Lower leg skin (tissue), 4 donors: ENCODE data around the gene RAD51B. TPM values are rescaled to one million over a fixed set of nuclear protein-coding genes. Genes with fewer than 3 reads are reported as not detected.

ENCODE experiments used
- DNase-seq, 2 donors: peaks; one replicate each; pipeline ENCODE4 v3.0.0-alpha.2; 2019; ENCODE audit warnings: low spot score in 2 of 2
- H3K4me3 ChIP-seq: fragments of 200-600 bp; sonication (generic); 2 replicates; pipeline ENCODE4 v1.5.1; 2017; ENCODE audit warnings: mild to moderate bottlenecking, low read depth; ENCODE audit not compliant: poor library complexity, severe bottlenecking
- POLR2A ChIP-seq, 2 donors: fragments of 450-650 bp; IDR thresholded peaks; one replicate each; pipeline ENCODE4 v1.6.1; 2016 to 2017; ENCODE audit warnings: antibody characterized with exemption in 2 of 2, mild to moderate bottlenecking in 1 of 2, moderate library complexity in 1 of 2
- WGBS, 2 donors: methylation state at CpG; one replicate each; pipeline ENCODE4 v1.1.5; 2018; 5-methylcytosine and 5-hydroxymethylcytosine counted together
- intact Hi-C: fragments of 100-400 bp; cut with DNase I; formaldehyde crosslinking; loops from one replicate; pipeline ENCODE4 v1.15.0; 2023; ENCODE audit warnings: low total_unique reads
- total RNA-seq, 4 donors: library from RNA; depleted of rRNA; stranded (reverse); fragments of >200 nt; gene quantifications; one replicate each; pipeline ENCODE4 v1.1.0, GENCODE V29; 2016
- TF ChIP-seq, protein P1 (sequence below), 3 donors: fragments of 450-650 bp; IDR thresholded peaks; one replicate each; pipeline ENCODE4 v1.5.1; 2016; ENCODE audit warnings: antibody characterized with exemption in 3 of 3, mild to moderate bottlenecking in 3 of 3, moderate library complexity in 2 of 3

RAD51B gene
- total RNA-seq, 4 donors from 2014 or later, result 6.1 to 27.2 (median 13.6) TPM

- intact Hi-C loops, result loop anchor here (10.0 kb wide), 1 partner anchor 74 kb away; no protein-coding TSS in a partner anchor
- no peak for DNase-seq
- no peak for TF ChIP-seq POLR2A (IDR thresholded peaks at IDR 0.05)
- TF ChIP-seq, protein P1, sequence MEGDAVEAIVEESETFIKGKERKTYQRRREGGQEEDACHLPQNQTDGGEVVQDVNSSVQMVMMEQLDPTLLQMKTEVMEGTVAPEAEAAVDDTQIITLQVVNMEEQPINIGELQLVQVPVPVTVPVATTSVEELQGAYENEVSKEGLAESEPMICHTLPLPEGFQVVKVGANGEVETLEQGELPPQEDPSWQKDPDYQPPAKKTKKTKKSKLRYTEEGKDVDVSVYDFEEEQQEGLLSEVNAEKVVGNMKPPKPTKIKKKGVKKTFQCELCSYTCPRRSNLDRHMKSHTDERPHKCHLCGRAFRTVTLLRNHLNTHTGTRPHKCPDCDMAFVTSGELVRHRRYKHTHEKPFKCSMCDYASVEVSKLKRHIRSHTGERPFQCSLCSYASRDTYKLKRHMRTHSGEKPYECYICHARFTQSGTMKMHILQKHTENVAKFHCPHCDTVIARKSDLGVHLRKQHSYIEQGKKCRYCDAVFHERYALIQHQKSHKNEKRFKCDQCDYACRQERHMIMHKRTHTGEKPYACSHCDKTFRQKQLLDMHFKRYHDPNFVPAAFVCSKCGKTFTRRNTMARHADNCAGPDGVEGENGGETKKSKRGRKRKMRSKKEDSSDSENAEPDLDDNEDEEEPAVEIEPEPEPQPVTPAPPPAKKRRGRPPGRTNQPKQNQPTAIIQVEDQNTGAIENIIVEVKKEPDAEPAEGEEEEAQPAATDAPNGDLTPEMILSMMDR (IDR thresholded peaks at IDR 0.05), result no peak
- 87 to 92% methylated on average over 5 of the region's 5 CpGs for WGBS, 2 donors
- H3K4me3 ChIP-seq, result no peak overlapping the region
Measured at GRCh38 chr14:68469208-68469713, 649.7 kb downstream of the RAD51B start.

DNA sequence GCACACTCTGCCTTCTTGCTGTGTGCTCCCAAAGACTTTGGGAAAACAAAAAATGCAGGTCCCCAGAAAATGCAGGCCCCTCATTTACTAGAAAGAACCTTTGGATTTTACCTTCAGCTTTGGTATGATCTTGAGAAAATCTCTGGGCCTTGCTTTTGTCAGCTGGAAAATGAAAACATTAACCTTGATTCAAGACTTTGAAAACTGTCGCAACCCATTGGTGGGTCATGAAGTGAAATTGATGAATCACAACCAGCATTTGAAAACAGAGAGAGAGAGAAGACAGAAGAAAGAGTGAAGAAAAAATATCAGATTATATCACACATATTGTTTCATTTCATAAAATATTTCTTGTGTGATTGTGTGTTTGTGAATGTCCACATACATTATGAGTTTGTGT, 650.8 kb downstream of the RAD51B start:
- intact Hi-C loops, result no loop called here
- TF ChIP-seq, protein P1 (IDR thresholded peaks at IDR 0.05), result no peak
- TF ChIP-seq POLR2A (IDR thresholded peaks at IDR 0.05), result no peak
- no peak for DNase-seq
- WGBS, 2 donors, result 97 to 100% methylated on average over 1 of the region's 1 CpG
- no peak overlapping the region for H3K4me3 ChIP-seq

GRCh38 chr14:68471029-68471963, 651.7 kb downstream of the RAD51B start:
- no peak overlapping the region for H3K4me3 ChIP-seq
- TF ChIP-seq, protein P1 (IDR thresholded peaks at IDR 0.05), result no peak
- no peak for TF ChIP-seq POLR2A (IDR thresholded peaks at IDR 0.05)
- WGBS, 2 donors, result 84 to 89% methylated on average over 11 to 12 of the region's 12 CpGs
- intact Hi-C loops, result no loop called here
- DNase-seq, result no peak

DNA sequence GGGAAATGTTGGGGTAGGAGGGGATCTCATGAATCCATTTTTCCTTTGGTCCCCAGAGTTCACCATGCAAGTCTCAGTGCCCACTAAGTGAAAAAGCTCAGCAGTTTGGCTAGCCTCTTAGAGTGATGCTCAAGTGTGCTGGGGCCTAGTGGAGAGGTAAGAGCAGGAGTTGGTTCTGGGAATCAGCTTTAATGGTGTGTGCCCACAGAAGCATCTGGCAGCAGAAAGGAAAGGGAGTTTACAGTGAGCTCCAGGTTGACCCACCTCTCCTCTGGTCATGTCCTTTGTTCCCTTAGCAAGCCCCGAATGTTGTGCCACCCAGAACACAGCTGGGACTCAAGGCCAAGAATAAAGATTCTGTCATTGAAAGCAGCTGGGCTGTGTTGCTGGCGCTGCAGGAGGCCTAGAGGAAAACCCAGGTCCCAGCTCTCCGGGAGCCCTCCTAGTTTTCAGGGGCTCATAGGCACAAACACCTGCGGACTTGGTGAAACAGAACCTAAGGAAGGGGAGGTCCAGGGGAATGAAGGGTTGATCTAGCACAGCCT, 652.5 kb downstream of the RAD51B start:
- DNase-seq, result no peak
- intact Hi-C loops, result no loop called here
- WGBS, 2 donors, result 74 to 87% methylated on average over 4 of the region's 4 CpGs
- no peak overlapping the region for H3K4me3 ChIP-seq
- TF ChIP-seq POLR2A (IDR thresholded peaks at IDR 0.05), result no peak
- TF ChIP-seq, protein P1 (IDR thresholded peaks at IDR 0.05), result no peak

GRCh38 chr14:68473069-68473468, 653.5 kb downstream of the RAD51B start:
- TF ChIP-seq POLR2A (IDR thresholded peaks at IDR 0.05), result no peak
- TF ChIP-seq, protein P1 (IDR thresholded peaks at IDR 0.05), result no peak
- 50 to 60% methylated on average over 4 of the region's 4 CpGs for WGBS, 2 donors

More at GRCh38 chr14:68473069-68473468, 653.5 kb downstream of the RAD51B start:
- intact Hi-C loops, result no loop called here
- no peak for DNase-seq
- H3K4me3 ChIP-seq, result no peak overlapping the region
